Measurements from ENCODE around the gene CNOT2. TPM values are rescaled to one million over a fixed set of nuclear protein-coding genes. Genes with fewer than 3 reads are reported as not detected.

CNOT2 gene
- total RNA-seq, 4 donors from 2014 or later, result 117 to 141 (median 122) TPM

- 75 to 83% methylated on average over 4 of the region's 4 CpGs for WGBS, 2 donors
- DNase-seq (ENCODE audit: low spot score in 2 of 2), result no peak
- TF ChIP-seq POLR2A (IDR thresholded peaks at IDR 0.05), result no peak
- TF ChIP-seq, protein P1, sequence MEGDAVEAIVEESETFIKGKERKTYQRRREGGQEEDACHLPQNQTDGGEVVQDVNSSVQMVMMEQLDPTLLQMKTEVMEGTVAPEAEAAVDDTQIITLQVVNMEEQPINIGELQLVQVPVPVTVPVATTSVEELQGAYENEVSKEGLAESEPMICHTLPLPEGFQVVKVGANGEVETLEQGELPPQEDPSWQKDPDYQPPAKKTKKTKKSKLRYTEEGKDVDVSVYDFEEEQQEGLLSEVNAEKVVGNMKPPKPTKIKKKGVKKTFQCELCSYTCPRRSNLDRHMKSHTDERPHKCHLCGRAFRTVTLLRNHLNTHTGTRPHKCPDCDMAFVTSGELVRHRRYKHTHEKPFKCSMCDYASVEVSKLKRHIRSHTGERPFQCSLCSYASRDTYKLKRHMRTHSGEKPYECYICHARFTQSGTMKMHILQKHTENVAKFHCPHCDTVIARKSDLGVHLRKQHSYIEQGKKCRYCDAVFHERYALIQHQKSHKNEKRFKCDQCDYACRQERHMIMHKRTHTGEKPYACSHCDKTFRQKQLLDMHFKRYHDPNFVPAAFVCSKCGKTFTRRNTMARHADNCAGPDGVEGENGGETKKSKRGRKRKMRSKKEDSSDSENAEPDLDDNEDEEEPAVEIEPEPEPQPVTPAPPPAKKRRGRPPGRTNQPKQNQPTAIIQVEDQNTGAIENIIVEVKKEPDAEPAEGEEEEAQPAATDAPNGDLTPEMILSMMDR (IDR thresholded peaks at IDR 0.05), result no peak
- no peak overlapping the region for H3K4me3 ChIP-seq (ENCODE audit: low read depth, poor library complexity, severe bottlenecking)
- intact Hi-C loops (cut with DNase I; ENCODE audit: low total_unique reads), result no loop called here
Observed at GRCh38 chr12:70319605-70320004, 76.4 kb downstream of the CNOT2 start.

- no peak for DNase-seq (ENCODE audit: low spot score in 2 of 2)
- WGBS, 2 donors, result 72 to 86% methylated on average over 2 of the region's 2 CpGs
- intact Hi-C loops (cut with DNase I; ENCODE audit: low total_unique reads), result no loop called here
- TF ChIP-seq POLR2A (IDR thresholded peaks at IDR 0.05), result no peak
- TF ChIP-seq, protein P1 (IDR thresholded peaks at IDR 0.05), result no peak
- no peak overlapping the region for H3K4me3 ChIP-seq (ENCODE audit: low read depth, poor library complexity, severe bottlenecking)
Observed at GRCh38 chr12:70321191-70321590, 78.0 kb downstream of the CNOT2 start.

DNA sequence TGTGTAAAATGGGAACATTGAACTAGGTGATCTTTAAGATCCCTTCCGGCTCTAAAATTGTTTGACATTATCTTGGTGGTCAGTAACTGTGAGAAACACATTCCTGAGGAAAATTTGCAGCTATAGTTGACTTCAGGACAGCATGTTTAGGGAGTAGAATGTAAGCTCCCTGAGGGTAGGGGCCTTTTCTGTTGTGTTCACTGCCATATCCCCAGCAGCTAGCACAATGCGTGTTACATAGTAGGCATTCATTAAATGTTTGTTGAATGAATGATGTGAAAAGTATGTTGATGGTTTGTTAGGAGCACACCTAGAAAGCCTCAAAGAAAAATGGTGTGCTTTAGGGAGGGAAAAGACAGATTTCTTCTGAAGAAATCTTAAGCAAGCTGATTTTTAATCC, 84.3 kb downstream of the CNOT2 start:
- H3K4me3 ChIP-seq (ENCODE audit: low read depth, poor library complexity, severe bottlenecking), result no peak overlapping the region
- intact Hi-C loops (cut with DNase I; ENCODE audit: low total_unique reads), result no loop called here
- DNase-seq (ENCODE audit: low spot score in 2 of 2), result no peak

GRCh38 chr12:70329728-70330127, 86.5 kb downstream of the CNOT2 start:
- TF ChIP-seq, protein P1 (IDR thresholded peaks at IDR 0.05), result no peak
- TF ChIP-seq POLR2A (IDR thresholded peaks at IDR 0.05), result no peak
- DNase-seq (ENCODE audit: low spot score in 2 of 2), result no peak
- H3K4me3 ChIP-seq (ENCODE audit: low read depth, poor library complexity, severe bottlenecking), result no peak overlapping the region
- 92 to 94% methylated on average over 3 of the region's 3 CpGs for WGBS, 2 donors
- intact Hi-C loops (cut with DNase I; ENCODE audit: low total_unique reads), result no loop called here

More for the DNA sequence above, 84.3 kb downstream of the CNOT2 start:
- 96 to 100% methylated on average over 2 of the region's 2 CpGs for WGBS, 2 donors
- no peak for TF ChIP-seq POLR2A (IDR thresholded peaks at IDR 0.05)
- TF ChIP-seq, protein P1 (IDR thresholded peaks at IDR 0.05), result no peak

GRCh38 chr12:70330158-70330557, 86.9 kb downstream of the CNOT2 start:
- intact Hi-C loops (cut with DNase I; ENCODE audit: low total_unique reads), result no loop called here
- H3K4me3 ChIP-seq (ENCODE audit: low read depth, poor library complexity, severe bottlenecking), result no peak overlapping the region
- DNase-seq (ENCODE audit: low spot score in 2 of 2), result no peak
- TF ChIP-seq, protein P1 (IDR thresholded peaks at IDR 0.05), result no peak
- TF ChIP-seq POLR2A (IDR thresholded peaks at IDR 0.05), result no peak
- 84 to 94% methylated on average over 2 of the region's 2 CpGs for WGBS, 2 donors

DNA sequence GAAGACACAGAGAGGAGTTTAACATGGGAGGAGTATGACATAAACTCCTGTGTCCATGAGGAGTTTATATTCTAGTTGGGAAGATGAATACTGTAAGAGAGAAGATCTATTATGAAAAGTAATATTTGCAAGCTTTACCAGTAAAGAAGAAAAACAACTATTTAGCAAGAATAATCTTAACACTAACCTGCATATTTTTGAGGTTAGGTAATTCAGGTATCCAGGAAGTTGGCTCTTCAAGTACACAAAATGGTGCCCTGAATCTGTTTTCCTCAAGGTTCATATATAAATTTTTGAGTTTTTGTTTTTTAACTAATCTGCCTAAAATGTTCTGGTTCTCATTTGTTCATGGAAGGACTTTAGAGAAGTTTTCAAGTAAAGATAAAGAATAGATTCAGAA, 89.0 kb downstream of the CNOT2 start:
- no peak for TF ChIP-seq POLR2A (IDR thresholded peaks at IDR 0.05)
- TF ChIP-seq, protein P1 (IDR thresholded peaks at IDR 0.05), result no peak
- H3K4me3 ChIP-seq (ENCODE audit: low read depth, poor library complexity, severe bottlenecking), result no peak overlapping the region
- DNase-seq (ENCODE audit: low spot score in 2 of 2), result no peak
- intact Hi-C loops (cut with DNase I; ENCODE audit: low total_unique reads), result no loop called here
